Progenitor cell of endocrine pancreas (in vitro differentiated cells): Measurements from ENCODE around the gene RUNDC1. TPM values are rescaled to one million over a fixed set of nuclear protein-coding genes. Genes with fewer than 3 reads are reported as not detected.

Experiments
- DNase-seq: peaks from one replicate; pipeline ENCODE4 v3.0.0; 2021; ENCODE audit warnings: low spot score; ENCODE audit not compliant: unreplicated experiment
- H3K27ac Mint-ChIP-seq: 2 replicates; pipeline ENCODE4 v1.8.0; 2021; ENCODE audit warnings: mild to moderate bottlenecking, moderate library complexity, mixed read lengths
- H3K27me3 Mint-ChIP-seq: 2 replicates; pipeline ENCODE4 v1.8.0; 2021; ENCODE audit warnings: mixed read lengths
- H3K36me3 Mint-ChIP-seq: 2 replicates; pipeline ENCODE4 v1.8.0; 2022; ENCODE audit warnings: mixed read lengths; ENCODE audit not compliant: insufficient read depth
- H3K4me1 Mint-ChIP-seq: 2 replicates; pipeline ENCODE4 v1.8.0; 2021; ENCODE audit warnings: low read depth, mixed read lengths
- H3K4me3 Mint-ChIP-seq: 2 replicates; pipeline ENCODE4 v1.8.0; 2021; ENCODE audit warnings: low read depth, mild to moderate bottlenecking, moderate library complexity, mixed read lengths
- H3K9me3 Mint-ChIP-seq: 2 replicates; pipeline ENCODE4 v1.8.0; 2021; ENCODE audit warnings: low read depth, mixed read lengths
- CTCF ChIP-seq: fragments of 200-600 bp; sonication (generic); IDR thresholded peaks from one replicate; pipeline ENCODE4 v1.5.0; 2021; ENCODE audit warnings: antibody characterized with exemption, mild to moderate bottlenecking; ENCODE audit not compliant: unreplicated experiment
- total RNA-seq: library from RNA; stranded (reverse); gene quantifications from 2 replicates; pipeline ENCODE4 v1.2.1, GENCODE V29; 2021

The RUNDC1 gene
- total RNA-seq, 1 donor from 2014 or later, result 22.6 TPM

DNA sequence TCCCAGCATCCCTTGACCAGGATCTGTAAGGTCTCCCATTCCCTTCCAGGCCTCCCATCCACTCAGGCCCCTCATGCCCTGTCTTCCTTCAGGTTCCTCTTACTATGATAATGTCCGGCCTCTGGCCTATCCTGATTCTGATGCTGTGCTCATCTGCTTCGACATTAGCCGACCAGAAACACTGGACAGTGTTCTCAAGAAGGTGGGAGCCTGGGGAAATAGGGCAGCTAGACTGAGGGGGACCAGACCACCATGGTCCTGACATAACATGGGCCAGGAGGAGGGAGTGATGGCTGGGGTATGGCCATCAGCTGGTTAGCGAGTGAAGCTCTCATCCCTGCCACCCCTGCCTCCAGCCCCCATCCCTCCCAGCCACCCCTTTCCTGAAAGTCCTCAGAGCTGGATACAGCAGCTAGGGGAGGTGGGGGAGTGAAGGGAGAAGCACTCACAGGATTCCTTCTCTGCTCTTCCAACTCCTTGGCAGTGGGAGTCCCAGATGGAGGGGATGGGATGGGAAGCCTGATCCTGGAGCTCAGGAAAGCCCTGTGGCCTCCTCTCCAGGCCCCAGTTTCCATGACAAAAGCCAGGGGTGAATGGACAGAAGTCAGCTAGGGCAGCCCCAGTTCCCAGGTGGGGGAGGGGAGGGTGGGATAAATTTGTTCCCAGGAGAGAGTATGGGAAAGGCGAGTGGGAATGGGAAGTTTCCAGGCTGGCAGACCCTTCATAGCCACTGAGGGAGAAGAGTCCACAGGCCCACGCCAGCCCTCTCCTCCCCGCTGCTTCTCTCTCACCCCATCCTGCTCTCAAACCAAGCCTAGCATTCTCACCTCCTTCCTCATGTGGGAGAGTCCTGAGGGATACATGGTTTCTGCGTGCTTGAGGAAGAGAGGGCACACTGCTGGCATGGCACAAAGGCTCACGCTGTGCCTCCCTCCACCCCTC lies 47.0 kb downstream of the RUNDC1 start:
- no peak overlapping the region for H3K27ac Mint-ChIP-seq
- no peak overlapping the region for H3K4me3 Mint-ChIP-seq
- TF ChIP-seq CTCF, result no peak
- no peak for DNase-seq
- H3K36me3 Mint-ChIP-seq, result no peaks in the 10 kb centered on the region
- peaks cover 6% of the 10 kb centered on the region for H3K4me1 Mint-ChIP-seq
- H3K27me3 Mint-ChIP-seq, result no peaks in the 10 kb centered on the region
- H3K9me3 Mint-ChIP-seq, result no peaks in the 10 kb centered on the region

DNA sequence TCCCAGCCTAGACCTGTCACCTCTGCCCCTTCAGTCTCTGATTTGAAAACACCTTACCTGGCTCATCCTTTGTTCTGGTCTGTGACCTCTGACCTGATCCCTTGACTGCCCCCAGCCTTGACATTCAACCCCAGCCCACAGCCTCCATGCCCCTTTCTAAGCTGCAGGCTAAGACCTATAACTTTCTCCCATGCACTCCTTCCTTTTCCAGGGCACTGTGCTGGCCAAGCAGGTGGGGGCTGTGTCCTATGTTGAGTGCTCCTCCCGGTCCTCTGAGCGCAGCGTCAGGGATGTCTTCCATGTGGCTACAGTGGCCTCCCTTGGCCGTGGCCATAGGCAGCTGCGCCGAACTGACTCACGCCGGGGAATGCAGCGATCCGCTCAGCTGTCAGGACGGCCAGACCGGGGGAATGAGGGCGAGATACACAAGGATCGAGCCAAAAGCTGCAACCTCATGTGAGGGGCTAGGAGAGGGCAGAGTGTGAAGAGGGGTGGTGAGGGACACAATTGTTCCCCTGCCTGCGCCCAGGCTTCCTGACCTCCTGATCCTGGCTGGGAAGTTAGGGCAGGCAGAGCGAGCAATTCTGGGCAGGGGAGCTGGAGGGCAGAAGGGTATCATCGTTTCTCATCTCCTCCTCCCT lies 48.0 kb downstream of the RUNDC1 start:
- Mint-ChIP-seq H3K9me3 (no peaks in the 10 kb centered on the region), H3K4me1 (peaks cover 6% of the 10 kb centered on the region), H3K36me3 (no peaks in the 10 kb centered on the region), H3K4me3 (no peak overlapping the region), H3K27me3 (no peaks in the 10 kb centered on the region), H3K27ac (no peak overlapping the region)
- DNase-seq, result no peak
- no peak for TF ChIP-seq CTCF

DNA sequence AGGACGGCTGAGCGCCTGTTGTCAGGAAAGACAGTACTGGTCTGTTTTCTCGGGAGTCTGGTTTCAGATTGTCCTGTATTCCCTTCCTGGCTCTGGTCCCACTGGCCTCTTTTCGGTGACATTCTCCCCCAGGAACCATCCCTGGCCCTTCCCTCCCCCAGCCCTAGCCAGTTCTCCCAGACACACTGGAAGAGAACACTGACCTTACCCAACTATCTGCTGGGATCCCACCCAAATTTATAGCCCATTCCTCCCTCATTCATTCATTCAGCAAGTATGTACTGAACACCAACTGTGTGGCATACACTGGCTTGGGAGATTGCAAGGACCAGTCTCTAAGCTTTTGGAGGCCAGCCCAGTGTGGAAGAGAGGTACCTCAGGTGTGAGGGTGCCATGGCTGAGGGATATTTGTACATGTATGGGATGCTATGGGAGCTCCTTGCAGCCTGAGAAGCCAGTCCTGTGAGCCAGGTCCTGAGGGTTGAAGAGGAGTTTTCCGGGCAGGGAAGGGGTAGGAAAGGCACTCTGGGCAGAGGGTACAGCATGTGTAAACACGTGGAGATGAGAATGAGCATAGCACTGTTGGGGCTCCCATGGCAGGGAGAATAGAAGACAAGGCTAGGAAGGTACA lies 49.9 kb downstream of the RUNDC1 start:
- H3K4me3 Mint-ChIP-seq, result no peak overlapping the region
- no peaks in the 10 kb centered on the region for H3K36me3 Mint-ChIP-seq
- no peaks in the 10 kb centered on the region for H3K9me3 Mint-ChIP-seq
- no peak for DNase-seq
- no peak overlapping the region for H3K27ac Mint-ChIP-seq
- H3K27me3 Mint-ChIP-seq, result no peaks in the 10 kb centered on the region
- H3K4me1 Mint-ChIP-seq, result peaks cover 19% of the 10 kb centered on the region
- TF ChIP-seq CTCF, result no peak

DNA sequence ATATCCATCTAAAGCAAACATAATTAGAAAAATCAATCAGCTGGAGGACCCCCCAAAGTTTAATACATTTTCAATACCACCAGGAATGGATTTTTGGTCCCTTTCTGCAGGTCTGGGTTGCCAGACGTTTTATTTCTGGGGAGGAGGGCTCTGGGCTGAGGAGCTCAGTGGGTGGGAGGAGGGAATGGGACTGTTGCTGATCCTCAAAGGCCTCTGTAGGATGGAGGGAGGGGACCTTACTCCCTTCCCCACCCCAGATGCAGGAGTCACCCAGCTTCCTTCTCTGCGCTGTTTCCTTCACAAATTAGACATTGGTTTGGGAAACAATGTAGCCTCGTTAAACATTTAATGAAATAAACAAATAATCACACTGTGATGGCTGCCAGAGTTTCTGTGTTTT lies 51.3 kb downstream of the RUNDC1 start:
- Mint-ChIP-seq H3K4me3 (no peak overlapping the region), H3K27me3 (no peaks in the 10 kb centered on the region), H3K36me3 (no peaks in the 10 kb centered on the region), H3K27ac (no peak overlapping the region), H3K9me3 (no peaks in the 10 kb centered on the region), H3K4me1 (peaks cover 22% of the 10 kb centered on the region)
- DNase-seq, result no peak
- TF ChIP-seq CTCF, result no peak
